ENCODE data around the gene CHSY1.

GRCh38 chr15:101145362-101145761 is 106.5 kb downstream of the CHSY1 start:
- TF ChIP-seq EZH2phosphoT487 (IDR thresholded peaks at IDR 0.05; ENCODE audit: insufficient read depth, low read depth) (no peak), EZH2 (IDR thresholded peaks at IDR 0.05; ENCODE audit: insufficient read depth, poor library complexity, severe bottlenecking) (no peak)

Data from GM23248 (cell line).